Colonic mucosa (tissue), 4 donors: ENCODE measurements around the gene PITPNB. TPM values are rescaled to one million over a fixed set of nuclear protein-coding genes. Genes with fewer than 3 reads are reported as not detected.

Source experiments
- DNase-seq: peaks from one replicate; pipeline ENCODE4 v3.0.0-alpha.2; 2020
- H3K27ac ChIP-seq: fragments of 200-600 bp; one replicate; pipeline ENCODE4 v1.8.0; 2021
- H3K27me3 ChIP-seq: fragments of 200-600 bp; one replicate; pipeline ENCODE4 v1.8.0; 2021
- H3K36me3 ChIP-seq: fragments of 200-600 bp; one replicate; pipeline ENCODE4 v1.8.0; 2021
- H3K4me1 ChIP-seq: fragments of 200-600 bp; one replicate; pipeline ENCODE4 v1.8.0; 2021; ENCODE audit warnings: mild to moderate bottlenecking
- H3K4me3 ChIP-seq: fragments of 200-600 bp; one replicate; pipeline ENCODE4 v1.8.0; 2021
- H3K9ac ChIP-seq, 2 donors: one replicate each; pipeline ENCODE4 v1.7.0; 2013; ENCODE audit warnings: control low read depth in 2 of 2, low read depth in 2 of 2, low read length in 2 of 2
- H3K9me3 ChIP-seq: fragments of 200-600 bp; one replicate; pipeline ENCODE4 v1.8.0; 2021
- intact Hi-C: fragments of 100-400 bp; cut with DNase I; formaldehyde crosslinking; loops from one replicate; pipeline ENCODE4 v1.14.1; 2022
- total RNA-seq, 2 donors: library from RNA; stranded (reverse); fragmentation: NEBNext Ultra II Directional in 1 of 2; extraction: Animal tissue kit (Norgen Biotek cat#: 25700) in 1 of 2; gene quantifications; one replicate each; pipeline ENCODE4 v1.2.1, GENCODE V29; 2021
- TF ChIP-seq, protein P1 (sequence below): fragments of 200-600 bp; IDR thresholded peaks from one replicate; pipeline ENCODE4 v1.8.0; 2022; ENCODE audit warnings: antibody characterized with exemption, mild to moderate bottlenecking
- donor health status: healthy.
- donor health status: DM: no; HTN: no; CAD: no.
- donor health status: DM: no; HTN: no; CAD: no.

Gene PITPNB
- total RNA-seq, 2 donors from 2014 or later, result 40.0 to 51.6 TPM

DNA sequence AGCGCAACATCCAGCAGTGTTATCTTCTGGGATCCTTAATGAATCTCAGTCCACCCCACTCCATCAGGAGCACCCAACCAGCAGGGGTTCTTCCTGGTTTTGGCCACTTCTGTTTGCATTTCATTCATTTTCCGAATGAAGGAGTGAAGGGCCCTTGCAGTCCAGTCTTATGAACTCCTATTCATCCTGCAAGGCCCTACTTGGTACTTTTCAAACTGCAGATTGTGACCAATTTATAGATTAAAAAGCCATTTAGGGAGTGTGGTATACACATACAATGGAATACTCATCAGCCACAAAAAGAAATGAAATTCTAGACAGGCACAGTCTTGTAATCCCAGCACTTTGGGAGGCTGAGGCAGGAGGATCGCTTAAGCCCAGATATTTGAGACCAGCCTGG lies 107.3 kb downstream of the PITPNB start:
- Histone ChIP-seq H3K9ac (no peak overlapping the region), H3K4me3 (no peak overlapping the region), H3K4me1 (no peaks in the 10 kb centered on the region), H3K36me3 (no peaks in the 10 kb centered on the region), H3K9me3 (no peaks in the 10 kb centered on the region), H3K27ac (no peak overlapping the region), H3K27me3 (no peaks in the 10 kb centered on the region)
- intact Hi-C loops, result no loop called here
- no peak for DNase-seq
- TF ChIP-seq, protein P1, sequence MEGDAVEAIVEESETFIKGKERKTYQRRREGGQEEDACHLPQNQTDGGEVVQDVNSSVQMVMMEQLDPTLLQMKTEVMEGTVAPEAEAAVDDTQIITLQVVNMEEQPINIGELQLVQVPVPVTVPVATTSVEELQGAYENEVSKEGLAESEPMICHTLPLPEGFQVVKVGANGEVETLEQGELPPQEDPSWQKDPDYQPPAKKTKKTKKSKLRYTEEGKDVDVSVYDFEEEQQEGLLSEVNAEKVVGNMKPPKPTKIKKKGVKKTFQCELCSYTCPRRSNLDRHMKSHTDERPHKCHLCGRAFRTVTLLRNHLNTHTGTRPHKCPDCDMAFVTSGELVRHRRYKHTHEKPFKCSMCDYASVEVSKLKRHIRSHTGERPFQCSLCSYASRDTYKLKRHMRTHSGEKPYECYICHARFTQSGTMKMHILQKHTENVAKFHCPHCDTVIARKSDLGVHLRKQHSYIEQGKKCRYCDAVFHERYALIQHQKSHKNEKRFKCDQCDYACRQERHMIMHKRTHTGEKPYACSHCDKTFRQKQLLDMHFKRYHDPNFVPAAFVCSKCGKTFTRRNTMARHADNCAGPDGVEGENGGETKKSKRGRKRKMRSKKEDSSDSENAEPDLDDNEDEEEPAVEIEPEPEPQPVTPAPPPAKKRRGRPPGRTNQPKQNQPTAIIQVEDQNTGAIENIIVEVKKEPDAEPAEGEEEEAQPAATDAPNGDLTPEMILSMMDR, result no peak

DNA sequence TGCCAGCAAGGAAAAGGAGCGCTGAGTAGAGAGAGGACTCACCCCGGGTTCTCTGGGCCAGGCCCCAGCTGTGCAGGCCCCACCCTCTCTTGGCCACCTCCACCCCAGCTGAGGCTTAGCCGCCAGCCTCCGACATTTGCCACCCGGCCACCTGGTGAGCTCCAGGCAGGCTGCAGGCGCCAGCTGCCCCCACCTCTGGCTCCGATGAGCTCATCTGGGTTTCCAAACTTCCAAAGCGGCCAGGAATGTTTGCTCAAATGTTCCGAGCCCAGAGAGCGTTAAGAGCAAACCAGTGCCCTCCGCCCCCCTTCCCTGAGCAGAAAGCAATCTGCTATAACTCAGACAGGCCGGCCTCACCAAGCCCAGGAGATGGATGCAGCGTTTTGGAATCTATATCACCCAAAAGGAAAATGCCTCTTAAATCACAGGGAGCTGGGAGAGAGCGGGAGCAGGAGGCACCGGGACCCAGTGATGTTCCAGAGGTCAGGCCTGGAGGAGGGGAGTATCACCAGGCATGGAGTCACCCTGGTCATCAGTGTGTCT lies 108.4 kb downstream of the PITPNB start:
- no peaks in the 10 kb centered on the region for H3K27me3 ChIP-seq
- H3K4me1 ChIP-seq, result no peaks in the 10 kb centered on the region
- TF ChIP-seq, protein P1, result no peak
- H3K36me3 ChIP-seq, result no peaks in the 10 kb centered on the region
- H3K9ac ChIP-seq, result no peak overlapping the region
- no peak overlapping the region for H3K4me3 ChIP-seq
- intact Hi-C loops, result no loop called here
- DNase-seq, result peak; percentile 38
- no peaks in the 10 kb centered on the region for H3K9me3 ChIP-seq
- no peak overlapping the region for H3K27ac ChIP-seq

DNA sequence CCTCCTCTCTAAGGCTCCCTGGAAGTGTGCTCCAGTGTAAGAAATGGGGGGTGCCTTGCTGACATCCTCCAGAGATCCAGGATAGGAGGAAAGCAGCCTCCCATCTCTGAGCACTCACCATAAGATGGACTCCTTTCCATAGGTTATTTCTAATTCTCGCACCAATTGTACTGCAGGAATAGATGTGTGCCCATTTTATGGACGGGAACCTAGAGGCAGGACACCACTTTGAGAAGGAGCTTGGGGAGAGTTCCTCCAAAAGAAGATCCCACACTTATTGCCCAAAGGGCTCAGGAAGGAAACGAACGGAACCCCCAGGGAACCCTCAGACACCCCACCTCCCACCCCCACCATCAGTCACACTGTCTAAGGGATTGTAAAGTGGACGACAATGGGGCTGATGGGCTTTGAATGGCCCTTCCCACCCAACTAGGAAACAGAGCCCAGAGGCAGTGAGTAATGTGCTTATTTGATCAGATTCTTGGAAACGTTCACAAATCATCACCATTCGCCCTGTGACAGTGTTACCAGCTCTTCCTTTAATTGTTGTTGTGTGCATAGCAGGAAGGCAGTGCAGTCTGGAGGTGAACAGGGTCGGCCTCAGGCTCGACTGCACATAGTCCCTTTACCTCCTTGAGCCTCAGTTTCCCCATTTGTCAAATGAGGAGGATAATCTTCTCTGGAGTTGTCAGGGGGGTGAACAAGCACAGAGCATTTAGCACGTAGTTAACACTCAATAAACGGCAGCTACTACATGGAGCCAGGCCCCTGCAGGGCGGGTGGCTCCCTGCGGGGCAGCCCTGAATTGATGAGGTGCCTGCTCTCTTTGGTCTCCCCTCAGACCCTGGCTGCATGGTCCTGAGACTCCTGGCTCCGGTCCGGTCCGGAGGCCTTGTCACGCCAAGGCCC lies 109.1 kb downstream of the PITPNB start:
- DNase-seq, result no peak
- Histone ChIP-seq H3K4me3 (no peak overlapping the region), H3K4me1 (no peaks in the 10 kb centered on the region), H3K9me3 (no peaks in the 10 kb centered on the region), H3K36me3 (no peaks in the 10 kb centered on the region), H3K27ac (no peak overlapping the region), H3K27me3 (no peaks in the 10 kb centered on the region), H3K9ac (no peak overlapping the region)
- intact Hi-C loops, result no loop called here
- TF ChIP-seq, protein P1, result no peak

DNA sequence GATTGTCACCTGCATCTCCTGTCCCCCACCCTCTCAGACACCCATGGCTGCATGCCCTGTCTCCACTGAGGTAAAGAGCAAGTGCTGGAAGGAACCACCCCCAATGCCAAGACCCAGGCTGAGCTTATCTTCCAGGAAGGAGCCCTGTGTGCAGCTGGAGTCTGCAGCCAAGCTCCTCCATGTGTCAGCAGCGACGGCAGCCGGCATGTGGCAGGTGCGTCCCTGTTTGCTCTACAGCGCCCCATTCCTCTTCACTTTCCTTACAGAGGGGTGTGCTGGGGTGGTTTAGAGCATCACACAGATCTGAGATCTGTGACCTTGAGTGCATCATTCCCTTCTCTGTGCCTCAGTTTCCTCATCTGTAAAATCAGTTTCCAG lies 109.8 kb downstream of the PITPNB start:
- Histone ChIP-seq H3K27me3 (no peaks in the 10 kb centered on the region), H3K36me3 (no peaks in the 10 kb centered on the region), H3K9me3 (no peaks in the 10 kb centered on the region), H3K4me1 (no peaks in the 10 kb centered on the region), H3K4me3 (no peak overlapping the region), H3K9ac (no peak overlapping the region), H3K27ac (no peak overlapping the region)
- TF ChIP-seq, protein P1, result no peak
- intact Hi-C loops, result no loop called here
- DNase-seq, result no peak

DNA sequence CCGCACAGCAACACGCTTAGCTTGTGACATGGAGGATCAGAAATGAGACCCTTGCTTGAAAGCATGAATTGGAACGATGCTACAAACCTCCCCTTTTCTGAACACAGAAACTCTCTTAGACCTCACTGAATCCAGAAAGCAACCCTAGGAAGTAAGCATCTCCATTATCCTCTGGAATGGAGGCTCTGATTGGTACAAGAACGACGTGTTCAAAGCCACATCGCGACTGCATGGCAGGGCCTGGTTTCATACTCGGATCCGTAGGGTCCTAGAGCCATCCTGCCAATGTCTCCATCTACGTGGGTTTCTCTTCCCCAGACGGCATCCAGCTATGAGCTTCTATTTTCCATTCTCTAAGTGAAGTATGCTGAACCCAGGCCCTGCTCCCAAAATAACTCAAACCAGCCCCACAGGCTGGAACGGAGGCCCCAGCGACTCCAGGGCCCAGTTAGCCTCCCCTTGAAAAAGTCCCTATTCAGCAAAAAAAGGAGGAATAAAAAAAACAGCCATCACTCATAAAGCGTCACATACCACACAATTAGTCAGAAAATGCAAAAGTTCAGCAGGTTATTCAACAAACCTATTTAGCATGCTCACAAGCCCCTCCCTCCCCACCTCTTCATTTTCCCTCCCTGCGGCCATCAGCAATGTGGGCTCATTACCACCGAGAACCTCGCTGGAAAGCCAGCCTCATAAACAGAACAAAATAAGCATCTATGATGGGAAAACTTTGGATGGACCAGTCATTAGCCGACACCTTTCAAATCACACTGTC lies 110.4 kb downstream of the PITPNB start:
- H3K27me3 ChIP-seq, result no peaks in the 10 kb centered on the region
- no peaks in the 10 kb centered on the region for H3K4me1 ChIP-seq
- no peaks in the 10 kb centered on the region for H3K9me3 ChIP-seq
- TF ChIP-seq, protein P1, result no peak
- intact Hi-C loops, result no loop called here
- H3K4me3 ChIP-seq, result no peak overlapping the region
- H3K36me3 ChIP-seq, result no peaks in the 10 kb centered on the region
- no peak for DNase-seq
- no peak overlapping the region for H3K27ac ChIP-seq
- no peak overlapping the region for H3K9ac ChIP-seq
